GM12891 (cell line): ENCODE results near the gene TUBA3E.
"Not testable (repeated sequence)": the region's sequence is repeated elsewhere in the genome, so short reads cannot be mapped to it uniquely, and the experiment has no call there.

Experiments used
- DNase-seq: peaks from one replicate; pipeline ENCODE4 v3.0.0; 2011; ENCODE audit warnings: low spot score; ENCODE audit not compliant: insufficient read length
- FAIRE-seq: peaks from 2 replicates; lab custom pipeline; 2011; peaks lifted over from hg19 to GRCh38; lab: Jason Lieb, UNC
- PAX5 ChIP-seq: IDR thresholded peaks from 2 replicates; pipeline ENCODE4 v1.6.1; 2011; ENCODE audit warnings: low read length, moderate library complexity, mild to moderate bottlenecking; ENCODE audit not compliant: insufficient read depth, severe bottlenecking
- POLR2A ChIP-seq: IDR thresholded peaks from 2 replicates; pipeline ENCODE4 v1.6.1; 2011; ENCODE audit warnings: low read depth, low read length, control low read depth
- POLR2AphosphoS5 ChIP-seq: IDR thresholded peaks from 2 replicates; pipeline ENCODE4 v1.6.1; 2011; ENCODE audit warnings: low read depth, low read length, control low read depth
- POU2F2 ChIP-seq: IDR thresholded peaks from 2 replicates; pipeline ENCODE4 v1.6.1; 2011; ENCODE audit warnings: low read depth, mild to moderate bottlenecking, control low read depth, low read length, moderate library complexity
- SPI1 ChIP-seq: IDR thresholded peaks from 2 replicates; pipeline ENCODE4 v1.6.1; 2011; ENCODE audit warnings: low read depth, low read length, control low read depth
- TAF1 ChIP-seq: IDR thresholded peaks from 2 replicates; pipeline ENCODE4 v1.6.1; 2011; ENCODE audit warnings: low read depth, low read length, control low read depth

TUBA3E gene

DNA sequence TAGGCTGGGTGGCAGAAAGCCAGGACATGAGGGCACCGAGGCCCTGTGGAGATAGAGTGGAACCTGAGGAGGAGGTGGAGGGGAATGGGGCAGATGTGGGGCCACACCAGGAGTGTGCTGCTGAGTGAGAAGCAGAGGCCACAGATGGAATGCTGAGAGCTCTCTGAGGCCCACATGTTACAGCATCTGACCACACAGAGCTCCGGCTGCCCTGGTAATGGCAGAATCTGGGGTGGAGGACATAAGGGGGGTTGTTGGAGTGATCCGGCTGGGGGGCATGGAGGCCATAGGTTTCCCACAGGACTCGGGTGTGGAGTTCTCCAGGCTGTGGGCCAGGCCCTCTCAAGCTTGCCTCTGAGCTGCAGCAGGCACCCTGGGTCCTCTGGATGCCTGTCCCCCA is 12.3 kb downstream of the TUBA3E start:
- TF ChIP-seq POU2F2 (no peak), SPI1 (no peak), PAX5 (no peak), POLR2A (no peak), TAF1 (no peak), POLR2AphosphoS5 (no peak)
- FAIRE-seq (no peak), DNase-seq (no peak)

GRCh38 chr2:130185436-130185835 is 12.8 kb downstream of the TUBA3E start:
- FAIRE-seq = no peak
- DNase-seq = no peak
- TF ChIP-seq POU2F2 = no peak
- TF ChIP-seq TAF1 = no peak
- TF ChIP-seq POLR2A = no peak
- TF ChIP-seq PAX5 = no peak
- TF ChIP-seq POLR2AphosphoS5 = no peak
- no peak for TF ChIP-seq SPI1

- TF ChIP-seq TAF1 (no peak), POLR2AphosphoS5 (no peak), POLR2A (no peak), SPI1 (no peak), PAX5 (no peak), POU2F2 (no peak)
- DNase-seq = no peak
- no peak for FAIRE-seq
Observed at GRCh38 chr2:130183512-130184373, 14.5 kb downstream of the TUBA3E start.

GRCh38 chr2:130182826-130183511 is 15.3 kb downstream of the TUBA3E start:
- not testable (repeated sequence) for DNase-seq

DNA sequence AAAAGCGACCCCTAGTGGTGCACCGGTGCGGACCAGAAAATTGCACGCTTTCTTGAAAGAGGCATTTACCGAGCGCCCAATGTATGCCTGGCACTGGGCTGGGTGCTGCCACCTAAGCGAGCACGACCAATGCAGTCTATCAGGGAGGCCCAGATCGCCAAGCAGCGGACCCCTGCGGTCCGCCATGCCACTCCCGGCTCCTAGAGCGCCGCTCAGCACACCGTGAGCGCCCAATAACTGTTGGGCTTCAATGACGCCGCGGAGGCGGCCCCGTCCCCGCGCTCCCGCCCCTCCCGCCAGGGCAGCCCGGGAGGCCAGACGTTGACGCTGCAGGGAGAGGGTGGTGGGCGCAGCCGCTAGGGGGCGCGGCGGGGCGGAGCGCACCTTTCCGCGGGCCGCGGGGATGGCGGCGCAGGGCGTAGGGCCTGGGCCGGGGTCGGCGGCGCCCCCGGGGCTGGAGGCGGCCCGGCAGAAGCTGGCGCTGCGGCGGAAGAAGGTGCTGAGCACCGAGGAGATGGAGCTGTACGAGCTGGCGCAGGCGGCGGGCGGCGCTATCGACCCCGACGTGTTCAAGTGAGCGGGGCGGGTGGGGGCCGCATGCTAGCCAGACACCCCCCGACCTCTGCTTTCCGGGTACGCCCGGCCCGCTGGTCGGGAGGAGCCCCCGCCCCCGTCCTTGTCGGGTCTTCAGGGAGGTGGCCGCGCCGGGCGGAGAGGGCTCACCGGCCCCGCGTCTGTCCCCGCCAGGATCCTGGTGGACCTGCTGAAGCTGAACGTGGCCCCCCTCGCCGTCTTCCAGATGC is 16.2 kb downstream of the TUBA3E start, which contains the start of gene MZT2B:
MZT2B (plus strand) TSS at position 383 of the 803 bp plus-strand sequence; CDS start at position 404, 21 bp downstream.
- FAIRE-seq = not testable (repeated sequence)
- TF ChIP-seq POLR2AphosphoS5 (peak; percentile 59; the same call in 1 of the 2 replicates), TAF1 (peak; percentile 2; the same call in 1 of the 2 replicates), POLR2A (peak; percentile 61; the same call in 1 of the 2 replicates)
- peak; percentile 89 for DNase-seq

More at GRCh38 chr2:130182826-130183511, 15.3 kb downstream of the TUBA3E start:
- peak; percentile 66 for FAIRE-seq

- TF ChIP-seq PAX5 (peak; percentile 15), POU2F2 (no peak), TAF1 (peak; percentile 77)
- FAIRE-seq = peak; percentile 99
Observed at GRCh38 chr2:130181325-130181879, 16.8 kb downstream of the TUBA3E start, which contains the start of gene SMPD4. Gene SMPD4 (minus strand): TSS chr2:130181602. CDS start chr2:130176592, 5,010 bp downstream.

DNA sequence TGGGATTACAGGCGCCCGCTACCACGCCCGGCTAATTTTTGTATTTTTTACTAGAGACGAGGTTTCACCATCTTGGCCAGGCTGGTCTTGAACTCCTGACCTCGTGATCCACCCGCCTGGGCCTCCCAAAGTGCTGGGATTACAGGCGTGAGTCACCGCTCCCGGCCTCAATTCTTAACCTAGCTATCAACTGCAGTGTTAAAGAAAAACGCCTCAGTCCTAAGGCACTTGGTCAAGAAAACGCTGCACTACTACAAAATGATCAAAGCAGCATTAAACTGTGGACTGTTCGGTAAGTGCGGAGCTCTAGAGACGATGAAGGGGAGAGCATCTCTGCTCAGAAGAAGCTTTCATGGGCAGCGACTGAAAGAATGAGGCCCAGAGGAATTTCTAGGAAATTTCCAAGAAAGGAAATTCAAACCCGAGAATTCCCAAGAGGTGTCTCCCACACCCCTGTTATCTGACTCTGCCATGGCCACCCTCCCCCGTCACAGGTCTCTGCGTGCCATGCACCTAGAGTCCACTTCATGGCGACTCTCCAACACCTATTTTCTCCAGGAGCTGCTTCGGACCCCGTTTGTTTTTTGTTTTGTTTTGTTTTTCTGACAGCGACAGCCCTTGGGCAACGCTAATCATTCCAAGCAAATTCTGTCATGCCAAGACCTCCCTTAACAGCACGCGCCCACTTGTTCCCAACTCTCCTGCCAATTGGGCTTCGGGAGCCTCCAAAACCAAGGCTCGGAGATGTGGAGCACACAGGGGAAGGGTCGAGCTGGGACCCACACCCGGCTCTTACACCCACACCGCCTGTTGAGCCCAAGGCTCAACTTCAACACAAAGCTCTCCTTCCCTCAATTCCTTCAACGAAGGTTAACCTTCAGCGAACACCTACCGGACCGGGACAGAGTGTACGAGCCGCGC is 17.6 kb downstream of the TUBA3E start:
- FAIRE-seq, DNase-seq: not testable (repeated sequence)

More at GRCh38 chr2:130181325-130181879, 16.8 kb downstream of the TUBA3E start, which contains the start of gene SMPD4:
- peak; percentile 83 for DNase-seq

GRCh38 chr2:130174866-130175265 is 23.4 kb downstream of the TUBA3E start:
- FAIRE-seq = peak; percentile 54
- not testable (repeated sequence) for DNase-seq

DNA sequence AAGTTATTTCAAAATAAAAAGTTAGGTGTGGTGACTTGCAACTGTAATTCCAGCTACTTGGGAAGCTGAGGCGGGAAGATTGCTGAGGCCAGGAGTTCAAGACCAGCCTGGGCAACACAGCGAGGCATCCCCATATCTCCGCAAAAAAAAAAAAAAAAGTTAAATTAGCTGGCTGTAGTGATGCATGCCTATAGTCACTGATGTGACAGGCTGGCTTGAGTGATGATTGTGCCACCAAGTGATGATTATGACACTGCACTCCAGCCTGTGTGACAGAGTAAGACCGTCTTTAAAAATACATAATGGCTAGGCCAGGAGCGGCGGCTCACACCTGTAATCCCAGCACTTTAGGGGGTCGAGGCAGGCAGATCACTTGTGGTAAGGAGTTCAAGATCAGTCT is 28.3 kb downstream of the TUBA3E start:
- DNase-seq = no peak
- no peak for FAIRE-seq
- TF ChIP-seq POU2F2 = no peak

- FAIRE-seq = not testable (repeated sequence)
Observed at GRCh38 chr2:130169163-130169562, 29.1 kb downstream of the TUBA3E start.

DNA sequence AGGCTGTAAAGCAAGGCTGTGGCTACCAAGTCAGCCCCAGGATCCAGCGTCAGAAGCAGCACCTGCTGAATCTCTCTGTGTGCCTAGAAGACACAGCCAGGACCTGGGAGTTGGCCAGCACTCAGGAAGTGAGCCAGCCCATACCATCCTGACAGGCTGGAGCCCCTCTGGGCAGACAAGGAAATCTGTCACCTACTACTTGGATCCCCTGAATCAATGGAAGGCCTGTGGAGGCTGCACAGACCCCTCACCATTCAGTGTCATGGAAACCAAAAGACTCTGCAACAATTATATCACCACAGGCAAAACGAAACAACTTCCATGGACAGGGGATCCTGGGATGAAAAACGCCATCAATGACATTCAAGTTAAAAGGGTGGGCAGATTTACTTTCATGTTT is 31.6 kb downstream of the TUBA3E start:
- DNase-seq, FAIRE-seq: not testable (repeated sequence)

More at GRCh38 chr2:130169163-130169562, 29.1 kb downstream of the TUBA3E start:
- not testable (repeated sequence) for DNase-seq
